Measurements from ENCODE around the gene RAPGEF2. TPM values are rescaled to one million over a fixed set of nuclear protein-coding genes. Genes with fewer than 3 reads are reported as not detected.
"Not testable (repeated sequence)": the region's sequence is repeated elsewhere in the genome, so short reads cannot be mapped to it uniquely, and the experiment has no call there.

Gene RAPGEF2
- total RNA-seq, 6 experiments from 2014 or later = 22.2 to 36.4 (median 31.5) TPM

GRCh38 chr4:159307929-159308328, 205.1 kb downstream of the RAPGEF2 start:
- H3K4me1 Mint-ChIP-seq (ENCODE audit: low read depth) = peaks cover 47% of the 10 kb centered on the region
- no peak for TF ChIP-seq CTCF (IDR thresholded peaks at IDR 0.05)
- H3K27me3 Mint-ChIP-seq (ENCODE audit: insufficient read depth) = peaks cover 1% of the 10 kb centered on the region; the same call in 1 of the 2 replicates
- peak overlapping the region; percentile 84 for H3K27ac Mint-ChIP-seq
- peaks cover 24% of the 10 kb centered on the region for H3K36me3 Mint-ChIP-seq (ENCODE audit: low read depth)
- no peaks in the 10 kb centered on the region for H3K9me3 Mint-ChIP-seq
- peak overlapping the region; percentile 67; the same call in 1 of the 2 replicates for H3K4me3 Mint-ChIP-seq
- DNase-seq = no peak

- no peaks in the 10 kb centered on the region for H3K9me3 Mint-ChIP-seq
- peak; percentile 33 for DNase-seq
- no peak for TF ChIP-seq CTCF (IDR thresholded peaks at IDR 0.05)
- H3K4me3 Mint-ChIP-seq = peak overlapping the region; percentile 67
- peaks cover 24% of the 10 kb centered on the region for H3K36me3 Mint-ChIP-seq (ENCODE audit: low read depth)
- peaks cover 47% of the 10 kb centered on the region for H3K4me1 Mint-ChIP-seq (ENCODE audit: low read depth)
- peaks cover 1% of the 10 kb centered on the region; the same call in 1 of the 2 replicates for H3K27me3 Mint-ChIP-seq (ENCODE audit: insufficient read depth)
- peak overlapping the region; percentile 84 for H3K27ac Mint-ChIP-seq
These were observed 205.9 kb downstream of the RAPGEF2 start for GRCh38 chr4:159308566-159309340.

DNA sequence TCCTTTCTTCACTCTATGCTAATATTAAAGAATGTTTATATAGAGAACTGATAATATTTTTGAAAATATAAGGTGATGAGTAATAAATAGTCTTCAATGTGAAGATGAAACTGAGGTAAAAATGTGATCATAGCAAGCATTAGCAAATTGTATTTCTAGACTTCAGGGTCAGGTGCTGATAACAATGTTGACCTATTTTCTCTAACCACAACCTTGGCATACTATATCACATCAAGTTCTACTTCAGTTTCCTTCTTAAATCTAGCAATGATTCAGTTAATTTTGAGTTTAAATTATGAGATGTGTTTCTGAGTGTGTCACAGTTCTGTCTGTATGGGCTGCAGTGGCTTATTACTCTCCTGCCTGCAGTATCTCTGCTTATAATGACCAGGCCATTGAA, 209.4 kb downstream of the RAPGEF2 start:
- no peak for DNase-seq
- peaks cover 28% of the 10 kb centered on the region for H3K4me1 Mint-ChIP-seq (ENCODE audit: low read depth)
- H3K27ac Mint-ChIP-seq = no peak overlapping the region
- TF ChIP-seq CTCF (IDR thresholded peaks at IDR 0.05) = no peak
- H3K4me3 Mint-ChIP-seq = no peak overlapping the region
- H3K9me3 Mint-ChIP-seq = no peaks in the 10 kb centered on the region
- H3K27me3 Mint-ChIP-seq (ENCODE audit: insufficient read depth) = peaks cover 1% of the 10 kb centered on the region; the same call in 1 of the 2 replicates
- peaks cover 22% of the 10 kb centered on the region for H3K36me3 Mint-ChIP-seq (ENCODE audit: low read depth)

GRCh38 chr4:159315879-159316278, 213.0 kb downstream of the RAPGEF2 start:
- not testable (repeated sequence) for H3K4me1 Mint-ChIP-seq (ENCODE audit: low read depth); DNase-seq; H3K9me3 Mint-ChIP-seq; H3K27me3 Mint-ChIP-seq (ENCODE audit: insufficient read depth); H3K27ac Mint-ChIP-seq; H3K4me3 Mint-ChIP-seq
- peaks cover 18% of the 10 kb centered on the region for H3K36me3 Mint-ChIP-seq (ENCODE audit: low read depth)
- TF ChIP-seq CTCF (IDR thresholded peaks at IDR 0.05) = peak; percentile 60

DNA sequence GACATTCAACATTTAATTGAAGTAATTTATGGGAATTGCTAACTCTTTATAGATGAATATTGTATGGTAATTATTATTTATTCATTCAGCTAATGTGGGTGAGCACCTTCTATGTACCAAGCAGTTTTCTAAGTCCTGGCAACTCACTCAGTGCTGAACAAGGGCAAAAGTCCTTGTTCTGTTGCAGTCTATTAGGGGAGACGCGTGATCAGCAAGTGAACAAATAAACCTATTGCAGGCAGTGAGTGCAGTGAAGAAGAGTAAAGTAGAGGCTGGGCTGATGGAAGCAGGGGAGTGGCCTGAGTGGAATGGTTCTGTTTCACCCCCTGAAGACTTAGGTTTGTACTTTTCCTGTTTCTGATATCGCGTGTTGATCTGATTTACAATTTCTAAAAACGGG, 214.3 kb downstream of the RAPGEF2 start:
- H3K9me3 Mint-ChIP-seq = no peaks in the 10 kb centered on the region
- peaks cover 19% of the 10 kb centered on the region for H3K36me3 Mint-ChIP-seq (ENCODE audit: low read depth)
- H3K4me3 Mint-ChIP-seq = no peak overlapping the region
- H3K4me1 Mint-ChIP-seq (ENCODE audit: low read depth) = peaks cover 5% of the 10 kb centered on the region; the same call in 1 of the 2 replicates
- no peak for TF ChIP-seq CTCF (IDR thresholded peaks at IDR 0.05)
- DNase-seq = no peak
- H3K27ac Mint-ChIP-seq = no peak overlapping the region
- H3K27me3 Mint-ChIP-seq (ENCODE audit: insufficient read depth) = no peaks in the 10 kb centered on the region; the same call in 1 of the 2 replicates
